ENCODE measurements around the gene SNURF. TPM values are rescaled to one million over a fixed set of nuclear protein-coding genes. Genes with fewer than 3 reads are reported as not detected.

The SNURF gene
- total RNA-seq, 1 donor from 2014 or later = 20.5 TPM

- Mint-ChIP-seq H3K4me1 (ENCODE audit: unreplicated experiment) (no peaks in the 10 kb centered on the region), H3K27me3 (ENCODE audit: unreplicated experiment) (no peaks in the 10 kb centered on the region), H3K9me3 (ENCODE audit: unreplicated experiment) (peaks cover 54% of the 10 kb centered on the region), H3K36me3 (ENCODE audit: unreplicated experiment) (peaks cover 45% of the 10 kb centered on the region), H3K27ac (ENCODE audit: unreplicated experiment) (no peak overlapping the region), H3K4me3 (ENCODE audit: unreplicated experiment) (no peak overlapping the region)
- DNase-seq (ENCODE audit: extremely low spot score, unreplicated experiment) = no peak
- TF ChIP-seq CTCF (IDR thresholded peaks at IDR 0.05) = no peak
These were observed 31.9 kb downstream of the SNURF start for GRCh38 chr15:24986653-24987052.

Other genes starting within 250 kb of the SNURF start
- 100.0 and 102 TPM in 2 replicates for gene SNRPN, start within 50 bp of the SNURF start, total RNA-seq